DND-41 (cell line): Measurements from ENCODE around the gene CRELD1.

Experiments
- ATAC-seq: fragments of 200-7000 bp; cut with Tn5 transposase; 3 replicates; pipeline ENCODE4 v1.9.1; 2021; ENCODE audit warnings: low read depth; ENCODE audit not compliant: insufficient read depth
- DNase-seq: peaks from one replicate; pipeline ENCODE4 v3.0.0-alpha.2; 2020
- H2AFZ ChIP-seq: 2 replicates; pipeline ENCODE4 v1.6.0; 2012; ENCODE audit warnings: low read depth, low read length
- H3K27ac ChIP-seq: 2 replicates; pipeline ENCODE4 v1.5.1; 2012; ENCODE audit warnings: low read length, inconsistent platforms
- H3K27me3 ChIP-seq: fragments of 200-600 bp; sonication (generic); 2 replicates; pipeline ENCODE4 v1.6.0; 2012; ENCODE audit warnings: low read length, mild to moderate bottlenecking, inconsistent platforms; ENCODE audit not compliant: insufficient read depth, poor library complexity
- H3K36me3 ChIP-seq: 2 replicates; pipeline ENCODE4 v1.5.1; 2012; ENCODE audit warnings: low read length, inconsistent platforms; ENCODE audit not compliant: insufficient read depth
- H3K4me1 ChIP-seq: 2 replicates; pipeline ENCODE4 v1.5.1; 2012; ENCODE audit warnings: mild to moderate bottlenecking, low read length; ENCODE audit not compliant: insufficient read depth
- H3K4me2 ChIP-seq: 2 replicates; pipeline ENCODE4 v1.6.0; 2012; ENCODE audit warnings: mild to moderate bottlenecking, moderate library complexity, low read length, inconsistent platforms; ENCODE audit not compliant: insufficient read depth
- H3K4me3 ChIP-seq, 2 experiments: fragments of 200-600 bp in 1 of 2; shearing (Covaris generic) in 1 of 2; 2 replicates each; pipeline ENCODE4 v1.5.1; 2012 to 2016; ENCODE audit warnings: inconsistent platforms in 2 of 2, low read length in 2 of 2, mild to moderate bottlenecking in 2 of 2, low read depth in 1 of 2, moderate library complexity in 1 of 2
- H3K79me2 ChIP-seq: 2 replicates; pipeline ENCODE4 v1.6.0; 2012; ENCODE audit warnings: low read length, inconsistent platforms; ENCODE audit not compliant: insufficient read depth
- H3K9ac ChIP-seq: 2 replicates; pipeline ENCODE4 v1.6.0; 2012; ENCODE audit warnings: low read depth, mild to moderate bottlenecking, inconsistent platforms, low read length, moderate library complexity
- H3K9me3 ChIP-seq: 2 replicates; pipeline ENCODE4 v1.5.1; 2012; ENCODE audit warnings: low read length, moderate library complexity, mild to moderate bottlenecking, inconsistent platforms; ENCODE audit not compliant: insufficient read depth, severe bottlenecking
- H4K20me1 ChIP-seq: 2 replicates; pipeline ENCODE4 v1.6.0; 2012; ENCODE audit warnings: low read length; ENCODE audit not compliant: insufficient read depth
- CTCF ChIP-seq: IDR thresholded peaks from 2 replicates; pipeline ENCODE4 v1.5.1; 2012; ENCODE audit warnings: borderline replicate concordance, low read length, moderate library complexity, mild to moderate bottlenecking; ENCODE audit not compliant: poor library complexity, severe bottlenecking; ENCODE audit errors: extremely low read depth
- EZH2 ChIP-seq: IDR thresholded peaks from 3 replicates; pipeline ENCODE4 v1.6.1; 2012; ENCODE audit warnings: borderline replicate concordance, low read depth, mild to moderate bottlenecking, moderate library complexity, low read length, inconsistent platforms; ENCODE audit not compliant: severe bottlenecking

Gene CRELD1

GRCh38 chr3:9917820-9918219 is 15.8 kb upstream of the CRELD1 start:
- peaks cover 21% of the 10 kb centered on the region for H3K4me1 ChIP-seq
- H3K36me3 ChIP-seq = no peaks in the 10 kb centered on the region
- H3K9me3 ChIP-seq = no peaks in the 10 kb centered on the region
- H3K4me2 ChIP-seq = no peak overlapping the region
- TF ChIP-seq CTCF (no peak), EZH2 (no peak)
- peak overlapping the region; percentile 43; the same call in 1 of the 2 replicates for H3K9ac ChIP-seq
- H3K4me3 ChIP-seq = no peak overlapping the region
- peaks cover 6% of the 10 kb centered on the region for H3K27me3 ChIP-seq
- no peak overlapping the region for H3K27ac ChIP-seq
- DNase-seq (no peak), ATAC-seq (no peak)
- H2AFZ ChIP-seq = no peak overlapping the region
- H4K20me1 ChIP-seq = no peaks in the 10 kb centered on the region
- H3K79me2 ChIP-seq = no peaks in the 10 kb centered on the region

GRCh38 chr3:9918261-9919038 is 15.2 kb upstream of the CRELD1 start:
- Histone ChIP-seq H3K27ac (no peak overlapping the region), H4K20me1 (no peaks in the 10 kb centered on the region), H3K27me3 (peaks cover 6% of the 10 kb centered on the region), H2AFZ (no peak overlapping the region), H3K4me1 (peaks cover 21% of the 10 kb centered on the region), H3K36me3 (no peaks in the 10 kb centered on the region), H3K79me2 (no peaks in the 10 kb centered on the region), H3K9me3 (no peaks in the 10 kb centered on the region), H3K9ac (no peak overlapping the region), H3K4me3 (no peak overlapping the region), H3K4me2 (no peak overlapping the region)
- TF ChIP-seq EZH2 (no peak), CTCF (no peak)
- no peak for ATAC-seq
- DNase-seq = no peak

GRCh38 chr3:9928158-9928557 is 5.5 kb upstream of the CRELD1 start:
- H3K79me2 ChIP-seq = no peaks in the 10 kb centered on the region
- H3K4me1 ChIP-seq = peaks cover 14% of the 10 kb centered on the region
- no peak overlapping the region for H3K4me2 ChIP-seq
- no peak overlapping the region for H3K4me3 ChIP-seq
- no peak overlapping the region for H2AFZ ChIP-seq
- ATAC-seq (no peak), DNase-seq (no peak)
- no peak overlapping the region for H3K9ac ChIP-seq
- TF ChIP-seq CTCF = no peak
- no peak for TF ChIP-seq EZH2
- no peaks in the 10 kb centered on the region for H3K9me3 ChIP-seq
- H3K36me3 ChIP-seq = no peaks in the 10 kb centered on the region
- no peaks in the 10 kb centered on the region for H4K20me1 ChIP-seq
- no peaks in the 10 kb centered on the region for H3K27me3 ChIP-seq
- no peak overlapping the region for H3K27ac ChIP-seq
